Measurements from ENCODE around the gene CCDC85B. TPM values are rescaled to one million over a fixed set of nuclear protein-coding genes. Genes with fewer than 3 reads are reported as not detected.

CCDC85B gene
- polyA plus RNA-seq, 4 donors, result 6.5 to 32.5 (median 13.3) TPM

DNA sequence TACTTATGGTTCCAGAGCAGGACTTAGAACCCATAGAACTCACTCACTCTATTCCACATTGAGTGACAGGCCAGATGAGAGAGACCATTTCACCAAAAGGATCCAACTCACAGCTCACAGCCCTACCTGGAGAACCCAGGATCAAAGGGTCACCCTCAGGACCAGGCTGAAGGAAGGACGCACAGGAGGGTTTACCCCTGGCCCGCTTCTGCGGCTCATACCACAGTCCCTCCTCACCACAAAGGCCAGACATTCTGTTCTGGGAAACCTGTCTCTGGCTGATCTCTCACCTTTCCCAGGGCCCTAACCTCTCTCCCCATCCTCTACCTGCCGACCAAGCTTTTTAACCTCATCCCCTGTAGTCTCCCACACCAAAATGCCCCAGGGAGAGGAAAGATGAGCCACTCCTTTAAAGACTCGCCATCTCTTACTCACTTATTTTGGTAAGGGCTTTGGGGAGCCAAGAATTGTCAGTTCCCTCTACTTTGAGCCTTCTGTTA lies 5.1 kb downstream of the CCDC85B start:
- Histone ChIP-seq H3K4me1 (ENCODE audit: control insufficient read depth in 3 of 3, insufficient read depth in 2 of 3, low read depth in 1 of 3, low read length in 2 of 3) (peaks cover 0 to 28% (median 7%) of the 10 kb centered on the region in 3 donors), H3K27me3 (ENCODE audit: control insufficient read depth in 3 of 3, insufficient read depth in 3 of 3, low read length in 3 of 3) (peaks cover 0 to 50% (median 0%) of the 10 kb centered on the region in 3 donors), H3K4me3 (ENCODE audit: low read depth in 1 of 3, low read length in 3 of 3) (no peak overlapping the region), H3K27ac (ENCODE audit: low read depth in 1 of 3, low read length in 2 of 3) (no peak overlapping the region), H3K36me3 (ENCODE audit: control insufficient read depth in 3 of 3, insufficient read depth in 2 of 3, low read depth in 1 of 3, low read length in 3 of 3) (no peaks in the 10 kb centered on the region), H3K9me3 (ENCODE audit: control insufficient read depth in 2 of 2, insufficient read depth in 1 of 2, low read depth in 1 of 2, low read length in 1 of 2) (no peaks in the 10 kb centered on the region)
- no peak for DNase-seq
- WGBS, 3 donors, result 93 to 96% (median 95%) methylated on average over 5 of the region's 5 CpGs
- FAIRE-seq, result no peak

DNA sequence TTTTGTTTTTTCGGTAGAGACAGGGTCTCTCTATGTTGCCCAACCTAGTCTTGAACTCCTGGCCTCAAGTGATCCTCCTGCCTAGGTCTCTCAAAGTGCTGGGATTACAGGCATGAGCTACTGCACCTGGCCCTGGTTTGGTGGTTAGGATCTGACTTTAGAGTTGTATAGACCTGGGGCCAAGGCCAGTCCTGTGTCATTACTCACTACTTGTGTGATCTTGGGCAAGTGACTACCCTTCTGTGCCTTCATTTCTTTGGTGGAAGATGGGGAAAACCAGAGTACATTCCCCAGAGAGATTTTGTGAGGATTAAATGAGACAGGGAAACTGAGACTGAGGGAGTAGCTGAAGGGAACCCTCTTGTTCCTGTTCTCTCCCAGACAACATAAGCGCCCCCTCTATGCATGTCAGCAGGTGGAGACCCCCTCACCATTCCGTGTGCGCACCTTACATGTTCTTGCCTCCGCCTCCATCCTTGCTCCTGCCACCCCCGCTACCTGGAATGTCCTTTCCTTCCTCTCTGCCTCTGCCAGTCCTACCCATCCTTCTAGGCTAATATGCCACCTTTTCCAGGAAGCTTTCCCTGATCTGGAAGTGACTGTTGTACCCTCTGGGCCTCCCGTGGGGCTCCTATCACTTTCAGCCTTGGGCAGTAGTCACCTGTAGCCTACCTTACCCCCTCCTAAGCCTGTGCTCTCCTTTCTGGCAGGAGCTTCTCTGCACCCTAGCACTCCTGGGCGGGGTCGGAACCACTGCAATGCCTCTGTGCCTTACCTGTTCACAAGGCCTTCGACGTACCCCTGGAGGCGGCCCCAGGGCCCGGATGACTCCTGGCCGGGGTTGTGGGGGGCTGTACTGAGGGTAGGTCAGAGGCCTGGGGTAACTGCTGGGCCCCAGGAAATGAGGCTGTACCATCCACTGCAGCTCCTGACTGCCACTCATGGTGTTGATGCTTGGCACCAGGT lies 5.8 kb downstream of the CCDC85B start:
- FAIRE-seq, result no peak
- peaks cover 0 to 57% (median 0%) of the 10 kb centered on the region in 3 donors for H3K27me3 ChIP-seq (ENCODE audit: control insufficient read depth in 3 of 3, insufficient read depth in 3 of 3, low read length in 3 of 3)

DNA sequence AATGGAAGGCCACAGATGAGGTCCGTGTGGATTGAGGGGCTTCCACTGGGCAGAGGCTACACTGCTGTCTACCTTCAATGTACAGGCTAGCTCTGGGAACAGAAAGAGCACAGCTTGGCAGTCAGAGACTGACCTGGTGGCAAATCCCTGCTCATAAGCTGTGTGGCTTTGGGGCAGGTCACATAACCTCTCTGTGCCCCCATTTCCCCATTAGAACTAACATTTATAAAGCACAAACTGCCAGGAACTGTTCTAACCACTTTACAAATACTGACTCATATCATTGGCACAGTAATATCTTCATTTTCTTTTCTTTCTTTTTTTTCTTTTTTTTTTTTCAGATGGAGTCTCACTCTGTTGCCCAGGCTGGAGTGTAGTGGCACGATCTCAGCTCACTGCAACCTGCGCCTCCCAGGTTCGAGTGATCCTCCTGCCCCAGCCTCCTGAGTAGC lies 6.6 kb downstream of the CCDC85B start:
- Histone ChIP-seq H3K9me3 (ENCODE audit: control insufficient read depth in 2 of 2, insufficient read depth in 1 of 2, low read depth in 1 of 2, low read length in 1 of 2) (no peaks in the 10 kb centered on the region), H3K36me3 (ENCODE audit: control insufficient read depth in 3 of 3, insufficient read depth in 2 of 3, low read depth in 1 of 3, low read length in 3 of 3) (no peaks in the 10 kb centered on the region), H3K4me1 (ENCODE audit: control insufficient read depth in 3 of 3, insufficient read depth in 2 of 3, low read depth in 1 of 3, low read length in 2 of 3) (peaks cover 0 to 23% (median 7%) of the 10 kb centered on the region in 3 donors), H3K4me3 (ENCODE audit: low read depth in 1 of 3, low read length in 3 of 3) (no peak overlapping the region), H3K27me3 (ENCODE audit: control insufficient read depth in 3 of 3, insufficient read depth in 3 of 3, low read length in 3 of 3) (peaks cover 0 to 58% (median 0%) of the 10 kb centered on the region in 3 donors), H3K27ac (ENCODE audit: low read depth in 1 of 3, low read length in 2 of 3) (no peak overlapping the region)
- 89 to 92% (median 91%) methylated on average over 4 of the region's 4 CpGs for WGBS, 3 donors
- DNase-seq, result no peak
- FAIRE-seq, result no peak

More for the DNA sequence above, 5.8 kb downstream of the CCDC85B start:
- WGBS, 3 donors, result 86 to 90% (median 88%) methylated on average over 14 of the region's 14 CpGs
- H3K36me3 ChIP-seq (ENCODE audit: control insufficient read depth in 3 of 3, insufficient read depth in 2 of 3, low read depth in 1 of 3, low read length in 3 of 3), result no peaks in the 10 kb centered on the region
- no peak overlapping the region for H3K27ac ChIP-seq (ENCODE audit: low read depth in 1 of 3, low read length in 2 of 3)
- H3K4me1 ChIP-seq (ENCODE audit: control insufficient read depth in 3 of 3, insufficient read depth in 2 of 3, low read depth in 1 of 3, low read length in 2 of 3), result peaks cover 0 to 30% (median 7%) of the 10 kb centered on the region in 3 donors
- DNase-seq, result no peak
- H3K4me3 ChIP-seq (ENCODE audit: low read depth in 1 of 3, low read length in 3 of 3), result no peak overlapping the region
- H3K9me3 ChIP-seq (ENCODE audit: control insufficient read depth in 2 of 2, insufficient read depth in 1 of 2, low read depth in 1 of 2, low read length in 1 of 2), result no peaks in the 10 kb centered on the region

DNA sequence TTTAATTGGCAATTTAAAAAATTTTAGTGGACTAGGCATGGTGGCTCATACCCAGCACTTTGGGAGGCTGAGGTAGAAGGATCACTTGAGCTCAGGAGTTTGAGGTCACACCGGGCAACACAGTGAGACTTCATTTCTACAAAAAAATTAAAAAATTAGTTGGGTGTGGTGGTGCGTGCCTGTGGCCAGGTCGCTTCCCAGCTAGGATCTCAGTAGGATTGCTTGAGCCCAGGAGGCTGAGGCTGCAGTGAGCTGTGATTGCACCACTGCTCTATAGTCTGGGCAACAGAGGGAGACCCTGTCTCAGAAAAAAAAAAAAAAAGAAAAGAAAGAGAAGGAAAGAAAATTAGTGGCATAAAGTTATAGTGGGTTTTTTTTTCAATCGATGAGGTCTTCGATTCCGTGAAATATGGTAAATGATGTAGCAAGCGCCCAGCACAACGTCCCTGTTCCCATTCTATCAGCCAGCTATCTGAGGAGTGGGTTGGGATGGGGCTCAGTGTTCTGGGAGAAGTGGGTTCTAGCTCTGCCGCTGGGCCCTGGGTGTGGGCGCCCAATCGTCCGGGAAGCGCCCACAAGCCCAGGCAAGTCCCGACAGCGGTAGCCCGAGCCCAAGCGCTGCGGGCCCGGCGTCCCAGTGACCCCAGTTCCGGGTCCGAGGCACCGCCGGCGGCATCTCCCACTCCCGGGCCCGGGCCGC lies 8.3 kb downstream of the CCDC85B start:
- peaks cover 0 to 17% (median 4%) of the 10 kb centered on the region in 3 donors for H3K4me1 ChIP-seq (ENCODE audit: control insufficient read depth in 3 of 3, insufficient read depth in 2 of 3, low read depth in 1 of 3, low read length in 2 of 3)
- H3K27me3 ChIP-seq (ENCODE audit: control insufficient read depth in 3 of 3, insufficient read depth in 3 of 3, low read length in 3 of 3), result peaks cover 0 to 76% (median 0%) of the 10 kb centered on the region in 3 donors
- H3K4me3 ChIP-seq (ENCODE audit: low read depth in 1 of 3, low read length in 3 of 3), result peak overlapping the region in 2 of 3 donors; percentile 20 to 58
- H3K9me3 ChIP-seq (ENCODE audit: control insufficient read depth in 2 of 2, insufficient read depth in 1 of 2, low read depth in 1 of 2, low read length in 1 of 2), result no peaks in the 10 kb centered on the region
- no peak for DNase-seq
- peak overlapping the region in 1 of 3 donors; percentile 69 for H3K27ac ChIP-seq (ENCODE audit: low read depth in 1 of 3, low read length in 2 of 3)
- 25 to 40% (median 38%) methylated on average over 15 to 28 of the region's 28 CpGs for WGBS, 3 donors
- H3K36me3 ChIP-seq (ENCODE audit: control insufficient read depth in 3 of 3, insufficient read depth in 2 of 3, low read depth in 1 of 3, low read length in 3 of 3), result no peaks in the 10 kb centered on the region
- FAIRE-seq, result no peak

DNA sequence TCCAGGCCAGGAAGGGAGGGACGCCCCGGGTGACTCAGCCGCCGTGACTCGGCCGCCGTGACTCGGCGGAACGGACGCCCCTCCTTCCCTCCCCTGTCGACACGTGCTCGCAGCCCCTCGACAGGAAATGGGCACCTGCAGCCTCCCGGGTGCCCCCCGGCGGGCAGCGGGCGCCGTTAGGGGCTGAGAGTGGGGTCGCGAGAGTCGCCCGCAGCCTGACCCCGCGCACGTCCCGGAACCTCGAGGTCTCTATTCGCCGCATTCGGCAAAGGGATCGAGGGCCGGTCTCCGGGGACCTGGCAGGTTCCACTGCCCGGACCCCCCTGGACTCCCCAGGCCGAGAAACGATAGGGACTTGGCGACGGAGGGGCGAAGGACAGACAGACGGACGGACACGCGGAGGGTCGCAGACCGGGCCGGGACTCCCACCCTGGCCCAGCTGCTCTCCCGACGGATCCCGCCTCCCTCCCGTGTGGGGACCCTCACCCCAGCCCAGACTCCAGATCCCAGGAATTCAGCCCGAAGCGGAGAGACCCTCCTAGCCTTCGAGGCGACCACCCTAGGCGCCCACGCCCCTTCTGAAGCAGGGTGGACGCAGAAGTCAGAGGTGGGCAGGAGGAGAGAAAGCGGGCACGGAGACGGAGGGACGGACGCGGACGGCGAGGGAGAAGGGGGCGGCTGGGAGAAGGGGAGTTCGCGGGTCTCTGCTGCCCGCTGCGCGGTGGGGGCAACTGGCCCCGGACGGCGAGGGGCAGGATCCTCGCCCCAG lies 9.1 kb downstream of the CCDC85B start:
- Histone ChIP-seq H3K9me3 (ENCODE audit: control insufficient read depth in 2 of 2, insufficient read depth in 1 of 2, low read depth in 1 of 2, low read length in 1 of 2) (no peaks in the 10 kb centered on the region), H3K27me3 (ENCODE audit: control insufficient read depth in 3 of 3, insufficient read depth in 3 of 3, low read length in 3 of 3) (peaks cover 0 to 76% (median 0%) of the 10 kb centered on the region in 3 donors), H3K27ac (ENCODE audit: low read depth in 1 of 3, low read length in 2 of 3) (peak overlapping the region in 1 of 3 donors; percentile 88), H3K4me3 (ENCODE audit: low read depth in 1 of 3, low read length in 3 of 3) (peak overlapping the region in 2 of 3 donors; percentile 48 to 58), H3K4me1 (ENCODE audit: control insufficient read depth in 3 of 3, insufficient read depth in 2 of 3, low read depth in 1 of 3, low read length in 2 of 3) (peaks cover 0 to 17% (median 4%) of the 10 kb centered on the region in 3 donors), H3K36me3 (ENCODE audit: control insufficient read depth in 3 of 3, insufficient read depth in 2 of 3, low read depth in 1 of 3, low read length in 3 of 3) (no peaks in the 10 kb centered on the region)
- no peak for FAIRE-seq
- WGBS, 3 donors, result 1 to 2% (median 1%) methylated on average over 46 to 78 of the region's 78 CpGs
- peak; percentile 72 to 78 for DNase-seq

DNA sequence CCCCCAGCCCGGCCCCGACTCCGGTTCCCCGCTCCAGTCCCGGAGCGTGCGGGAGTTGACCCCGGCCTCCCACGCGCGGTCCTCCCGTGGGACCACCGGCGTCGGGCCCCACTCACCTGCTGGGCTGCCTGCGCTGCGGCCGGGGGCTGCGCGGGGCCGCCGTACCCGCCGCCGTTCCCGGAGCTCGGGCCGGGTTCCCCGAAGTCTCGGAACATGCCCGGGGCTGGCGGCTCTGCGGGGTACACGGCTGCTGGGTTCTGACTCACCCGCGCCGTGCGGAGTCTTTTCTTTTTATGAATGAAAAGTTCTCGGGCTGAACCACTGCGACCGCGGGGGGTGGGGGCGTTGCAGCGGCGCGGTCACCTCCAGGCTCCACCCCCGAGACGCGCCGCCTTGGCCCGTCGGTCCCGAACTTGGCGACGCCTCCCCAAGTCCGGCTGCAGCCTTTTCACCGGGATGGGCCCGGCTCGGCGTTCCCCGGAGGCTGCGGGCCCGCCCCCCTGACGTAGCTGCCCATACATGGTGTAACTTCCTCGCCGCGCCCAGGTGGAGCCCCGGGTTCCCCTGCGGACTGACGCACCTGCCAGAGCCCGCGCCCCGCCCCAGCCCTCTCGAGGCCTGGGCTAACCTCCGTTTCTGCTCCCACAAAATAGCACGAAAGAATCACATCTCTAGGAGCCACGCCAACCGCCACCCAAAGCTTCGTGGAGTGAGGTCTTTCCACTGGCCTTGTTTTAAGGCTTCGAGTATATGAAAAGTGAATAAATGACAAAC lies 9.8 kb downstream of the CCDC85B start, which contains the start of gene FOSL1:
Gene FOSL1, minus strand, starts transcription at position 264 of the 774 bp plus-strand sequence. Its CDS starts 49 bp downstream, at position 215.
- peaks cover 0 to 17% (median 4%) of the 10 kb centered on the region in 3 donors for H3K4me1 ChIP-seq (ENCODE audit: control insufficient read depth in 3 of 3, insufficient read depth in 2 of 3, low read depth in 1 of 3, low read length in 2 of 3)
- DNase-seq, result peak; percentile 96
- no peak for FAIRE-seq
- H3K4me3 ChIP-seq (ENCODE audit: low read depth in 1 of 3, low read length in 3 of 3), result peak within 1 kb of the TSS in 2 of 3 donors; percentile 48 to 58
- H3K36me3 ChIP-seq (ENCODE audit: control insufficient read depth in 3 of 3, insufficient read depth in 2 of 3, low read depth in 1 of 3, low read length in 3 of 3), result no peaks in the 10 kb centered on the region
- H3K9me3 ChIP-seq (ENCODE audit: control insufficient read depth in 2 of 2, insufficient read depth in 1 of 2, low read depth in 1 of 2, low read length in 1 of 2), result no peaks in the 10 kb centered on the region
- 1% methylated on average over 67 to 80 of the region's 80 CpGs for WGBS, 3 donors
- peaks cover 0 to 76% (median 0%) of the 10 kb centered on the region in 3 donors for H3K27me3 ChIP-seq (ENCODE audit: control insufficient read depth in 3 of 3, insufficient read depth in 3 of 3, low read length in 3 of 3)
- H3K27ac ChIP-seq (ENCODE audit: low read depth in 1 of 3, low read length in 2 of 3), result peak within 1 kb of the TSS in 1 of 3 donors; percentile 88

DNA sequence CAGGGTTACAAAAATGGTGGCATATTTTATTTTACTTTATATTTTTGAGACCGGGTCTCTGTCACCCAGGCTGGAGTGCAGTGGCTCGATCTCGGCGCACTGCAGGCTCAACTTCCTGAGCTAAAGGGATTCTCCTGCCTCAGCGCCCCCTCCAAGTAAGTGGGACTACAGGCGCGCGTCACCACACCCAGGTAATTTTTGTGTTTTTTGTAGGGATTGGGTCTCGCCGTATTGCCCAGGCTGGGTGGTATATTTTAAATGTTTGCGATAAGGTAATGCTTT lies 10.4 kb downstream of the CCDC85B start:
- 50 to 66% (median 58%) methylated on average over 11 of the region's 11 CpGs for WGBS, 3 donors
- Histone ChIP-seq H3K27me3 (ENCODE audit: control insufficient read depth in 3 of 3, insufficient read depth in 3 of 3, low read length in 3 of 3) (peaks cover 0 to 71% (median 0%) of the 10 kb centered on the region in 3 donors), H3K4me3 (ENCODE audit: low read depth in 1 of 3, low read length in 3 of 3) (no peak overlapping the region), H3K27ac (ENCODE audit: low read depth in 1 of 3, low read length in 2 of 3) (peak overlapping the region in 1 of 3 donors; percentile 16), H3K36me3 (ENCODE audit: control insufficient read depth in 3 of 3, insufficient read depth in 2 of 3, low read depth in 1 of 3, low read length in 3 of 3) (no peaks in the 10 kb centered on the region), H3K9me3 (ENCODE audit: control insufficient read depth in 2 of 2, insufficient read depth in 1 of 2, low read depth in 1 of 2, low read length in 1 of 2) (no peaks in the 10 kb centered on the region), H3K4me1 (ENCODE audit: control insufficient read depth in 3 of 3, insufficient read depth in 2 of 3, low read depth in 1 of 3, low read length in 2 of 3) (peaks cover 0 to 17% (median 4%) of the 10 kb centered on the region in 3 donors)
- FAIRE-seq (no peak), DNase-seq (no peak)
